Transverse colon (tissue), 4 donors: Measurements from ENCODE around the gene ASAP3. TPM values are rescaled to one million over a fixed set of nuclear protein-coding genes. Genes with fewer than 3 reads are reported as not detected.

Experiments
- DNase-seq: peaks from one replicate; pipeline ENCODE4 v3.0.0-alpha.2; 2019
- H3K27ac ChIP-seq, 4 donors: fragments of 200-600 bp; sonication (generic); 2 replicates each; pipeline ENCODE4 v1.5.1; 2016 to 2018; ENCODE audit warnings: inconsistent platforms in 4 of 4
- H3K27me3 ChIP-seq: fragments of 200-600 bp; sonication (generic); 2 replicates; pipeline ENCODE4 v1.5.1; 2017; ENCODE audit warnings: inconsistent platforms
- H3K36me3 ChIP-seq, 4 donors: fragments of 200-600 bp; sonication (generic); 2 replicates each; pipeline ENCODE4 v1.5.1; 2017 to 2019; ENCODE audit warnings: inconsistent platforms in 4 of 4
- H3K4me1 ChIP-seq, 4 donors: fragments of 200-600 bp; sonication (generic); 2 replicates each; pipeline ENCODE4 v1.5.1; 2017 to 2020; ENCODE audit warnings: inconsistent platforms in 4 of 4
- H3K4me3 ChIP-seq, 4 donors: fragments of 200-600 bp; sonication (generic); 1 replicate in 1 of 4; 2 replicates in 3 of 4; pipeline versions ENCODE4 v1.5.1 to v1.6.1; 2017 to 2019; ENCODE audit warnings: inconsistent platforms in 4 of 4
- H3K9me3 ChIP-seq, 2 donors: fragments of 200-600 bp; sonication (generic); 2 replicates each; pipeline ENCODE4 v1.5.1; 2017 to 2019; ENCODE audit warnings: inconsistent platforms in 2 of 2
- CTCF ChIP-seq, 5 experiments: fragments of 200-600 bp in 3 of 5; fragments of 450-650 bp in 2 of 5; sonication (generic) in 3 of 5; IDR thresholded peaks; 1 replicate in 2 of 5; 2 replicates in 3 of 5; pipeline ENCODE4 v1.5.1; 2016 to 2017; ENCODE audit warnings: antibody characterized with exemption in 5 of 5, inconsistent platforms in 3 of 5, mild to moderate bottlenecking in 2 of 5, moderate library complexity in 1 of 5
- EP300 ChIP-seq: sonication (generic); formaldehyde crosslinking; IDR thresholded peaks from one replicate; pipeline ENCODE4 v1.6.1; 2017; ENCODE audit warnings: antibody characterized with exemption, low read depth
- POLR2A ChIP-seq: fragments of 450-650 bp; IDR thresholded peaks from one replicate; pipeline ENCODE4 v1.6.1; 2016; ENCODE audit warnings: antibody characterized with exemption, mild to moderate bottlenecking, moderate library complexity
- POLR2AphosphoS5 ChIP-seq, 3 donors: sonication (generic); formaldehyde crosslinking; IDR thresholded peaks; one replicate each; pipeline ENCODE4 v1.6.1; 2016; ENCODE audit warnings: antibody characterized with exemption in 3 of 3
- WGBS, 2 donors: methylation state at CpG; one replicate each; pipeline ENCODE4 v1.1.5; 2018; ENCODE audit warnings: low coverage in 1 of 2; 5-methylcytosine and 5-hydroxymethylcytosine counted together
- in situ Hi-C, 4 donors: fragments of 200-750 bp; cut with MboI; loops; one replicate each; pipeline versions ENCODE4 v1.15.0 to v1.15.1; 2017; ENCODE audit warnings: low sequenced_read_pairs in 3 of 4, low pct_ligation_motif_present in 1 of 4, low pct_unique_long_range_greater_than_20kb in 1 of 4
- intact Hi-C: fragments of 100-400 bp; cut with DNase I; formaldehyde crosslinking; loops from one replicate; pipeline ENCODE4 v1.15.1; 2023; ENCODE audit warnings: low total_unique reads
- total RNA-seq, 4 donors: library from RNA; depleted of rRNA; stranded (reverse); fragments of >200 nt; gene quantifications; one replicate each; pipeline ENCODE4 v1.1.0, GENCODE V29; 2016

Gene ASAP3
- total RNA-seq, 4 donors from 2014 or later, result 38.2 to 62.9 (median 48.3) TPM

GRCh38 chr1:23423415-23424292 lies 60.3 kb downstream of the ASAP3 start:
- 20% methylated on average over 30 of the region's 46 CpGs; no CpG with 5 or more reads in 1 of the 2 donors for WGBS, 2 donors
- TF ChIP-seq EP300 (no peak), POLR2A (peak; percentile 55), CTCF (IDR thresholded peaks at IDR 0.05) (no peak), POLR2AphosphoS5 (IDR thresholded peaks at IDR 0.05) (peak; percentile 17 to 56 (median 47))
- Histone ChIP-seq H3K9me3 (no peaks in the 10 kb centered on the region), H3K36me3 (no peaks in the 10 kb centered on the region), H3K27ac (peak overlapping the region; percentile 92 to 95 (median 92)), H3K4me1 (peaks cover 15 to 51% (median 41%) of the 10 kb centered on the region in 4 donors), H3K27me3 (no peaks in the 10 kb centered on the region), H3K4me3 (peak overlapping the region; percentile 46 to 86 (median 63))
- in situ Hi-C loops, result no loop called here
- intact Hi-C loops, result no loop called here
- DNase-seq, result peak; percentile 88

- Histone ChIP-seq H3K4me1 (peaks cover 15 to 51% (median 42%) of the 10 kb centered on the region in 4 donors), H3K27me3 (no peaks in the 10 kb centered on the region), H3K36me3 (no peaks in the 10 kb centered on the region), H3K27ac (peak overlapping the region; percentile 92 to 95 (median 92)), H3K9me3 (no peaks in the 10 kb centered on the region), H3K4me3 (peak overlapping the region in 3 of 4 donors; percentile 1 to 86 (median 66))
- TF ChIP-seq EP300 (no peak), CTCF (IDR thresholded peaks at IDR 0.05) (no peak), POLR2A (no peak), POLR2AphosphoS5 (IDR thresholded peaks at IDR 0.05) (no peak)
- intact Hi-C loops (no loop called here), in situ Hi-C loops (no loop called here)
- 38 to 85% methylated on average over 2 to 6 of the region's 6 CpGs for WGBS, 2 donors
- peak; percentile 25 for DNase-seq
These were observed 61.0 kb downstream of the ASAP3 start for GRCh38 chr1:23422941-23423340.

GRCh38 chr1:23422241-23422877 lies 61.6 kb downstream of the ASAP3 start:
- peaks cover 15 to 51% (median 42%) of the 10 kb centered on the region in 4 donors for H3K4me1 ChIP-seq
- TF ChIP-seq POLR2AphosphoS5 (IDR thresholded peaks at IDR 0.05), result peak; percentile 60 to 74 (median 67)
- TF ChIP-seq POLR2A, result peak; percentile 58
- no peak for TF ChIP-seq CTCF (IDR thresholded peaks at IDR 0.05)
- peak overlapping the region in 3 of 4 donors; percentile 1 to 86 (median 66) for H3K4me3 ChIP-seq
- H3K27me3 ChIP-seq, result no peaks in the 10 kb centered on the region
- H3K9me3 ChIP-seq, result no peaks in the 10 kb centered on the region
- 8 to 9% methylated on average over 4 to 15 of the region's 15 CpGs for WGBS, 2 donors
- H3K36me3 ChIP-seq, result no peaks in the 10 kb centered on the region
- H3K27ac ChIP-seq, result peak overlapping the region; percentile 92 to 95 (median 92)
- intact Hi-C loops (no loop called here), in situ Hi-C loops (no loop called here)
- DNase-seq, result peak; percentile 89

- H3K4me3 ChIP-seq, result peak overlapping the region in 2 of 4 donors; percentile 66 to 86
- in situ Hi-C loops, result no loop called here
These were observed 62.2 kb downstream of the ASAP3 start for GRCh38 chr1:23421753-23422240.

More at GRCh38 chr1:23421753-23422240, 62.2 kb downstream of the ASAP3 start:
- peak; percentile 42 for DNase-seq
- peaks cover 0 to 4% (median 0%) of the 10 kb centered on the region in 4 donors for H3K36me3 ChIP-seq
- 27 to 33% methylated on average over 2 to 6 of the region's 6 CpGs for WGBS, 2 donors
- H3K4me1 ChIP-seq, result peaks cover 15 to 47% (median 41%) of the 10 kb centered on the region in 4 donors
- TF ChIP-seq CTCF (IDR thresholded peaks at IDR 0.05) (peak in 3 of 5 experiments; percentile 15 to 60 (median 20)), POLR2A (peak; percentile 44), POLR2AphosphoS5 (IDR thresholded peaks at IDR 0.05) (peak in 2 of 3 donors; percentile 41 to 58), EP300 (no peak)
- intact Hi-C loops, result no loop called here
- H3K27me3 ChIP-seq, result no peaks in the 10 kb centered on the region
- peak overlapping the region; percentile 92 to 95 (median 92) for H3K27ac ChIP-seq
- H3K9me3 ChIP-seq, result no peaks in the 10 kb centered on the region
